ENCODE measurements around the gene SBSN.
"Not testable (repeated sequence)": the region's sequence is repeated elsewhere in the genome, so short reads cannot be mapped to it uniquely, and the experiment has no call there.

Gene SBSN

DNA sequence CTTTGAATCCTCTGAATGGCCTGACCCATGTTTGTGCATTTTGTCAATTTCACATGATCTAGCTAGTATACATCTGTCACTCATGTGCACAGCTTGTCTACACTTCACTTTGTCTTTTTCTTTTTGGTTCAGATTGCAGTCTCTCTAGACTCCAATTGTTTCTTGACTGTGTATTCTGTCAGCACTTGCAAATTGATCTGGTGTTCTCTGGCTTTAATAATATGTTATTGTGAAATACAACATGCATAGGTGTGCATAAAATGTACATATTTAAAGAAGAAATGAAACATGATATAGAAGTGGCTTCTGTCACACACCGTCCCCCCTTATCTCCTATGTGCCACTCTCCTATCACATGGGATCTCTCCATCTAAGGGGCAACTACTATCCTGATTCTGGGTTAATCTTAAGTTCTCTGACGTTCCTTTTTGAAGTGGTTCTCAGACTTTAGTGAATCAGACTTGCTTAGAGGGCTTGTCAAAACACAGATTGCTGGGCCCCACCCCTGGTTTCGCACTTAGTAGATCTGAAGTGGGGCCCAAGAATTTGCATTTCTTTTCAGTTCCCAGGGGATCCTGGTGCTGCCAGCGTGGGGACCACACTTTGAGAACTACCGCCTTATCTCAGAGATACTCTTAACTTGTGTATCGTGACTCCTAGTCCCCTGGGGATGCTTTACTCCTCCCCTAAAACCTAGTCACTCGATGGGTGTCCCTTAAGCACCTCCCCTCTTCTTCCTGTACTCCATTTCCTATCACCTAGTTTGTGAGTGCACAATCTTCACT lies 43.7 kb downstream of the SBSN start:
- Histone ChIP-seq H3K9ac (no peak overlapping the region), H3K27ac (no peak overlapping the region), H3K4me2 (ENCODE audit: low read length) (no peak overlapping the region), H2AFZ (no peak overlapping the region), H3K79me2 (no peaks in the 10 kb centered on the region), H3K36me3 (ENCODE audit: control insufficient read depth, insufficient read depth, low read length) (no peaks in the 10 kb centered on the region), H3K4me1 (peaks cover 2% of the 10 kb centered on the region), H3K27me3 (ENCODE audit: control insufficient read depth, insufficient read depth, low read length) (no peaks in the 10 kb centered on the region), H3K4me3 (ENCODE audit: low read depth, low read length) (no peak overlapping the region), H3K9me3 (ENCODE audit: control insufficient read depth, low read length) (no peaks in the 10 kb centered on the region)
- TF ChIP-seq, protein P1, sequence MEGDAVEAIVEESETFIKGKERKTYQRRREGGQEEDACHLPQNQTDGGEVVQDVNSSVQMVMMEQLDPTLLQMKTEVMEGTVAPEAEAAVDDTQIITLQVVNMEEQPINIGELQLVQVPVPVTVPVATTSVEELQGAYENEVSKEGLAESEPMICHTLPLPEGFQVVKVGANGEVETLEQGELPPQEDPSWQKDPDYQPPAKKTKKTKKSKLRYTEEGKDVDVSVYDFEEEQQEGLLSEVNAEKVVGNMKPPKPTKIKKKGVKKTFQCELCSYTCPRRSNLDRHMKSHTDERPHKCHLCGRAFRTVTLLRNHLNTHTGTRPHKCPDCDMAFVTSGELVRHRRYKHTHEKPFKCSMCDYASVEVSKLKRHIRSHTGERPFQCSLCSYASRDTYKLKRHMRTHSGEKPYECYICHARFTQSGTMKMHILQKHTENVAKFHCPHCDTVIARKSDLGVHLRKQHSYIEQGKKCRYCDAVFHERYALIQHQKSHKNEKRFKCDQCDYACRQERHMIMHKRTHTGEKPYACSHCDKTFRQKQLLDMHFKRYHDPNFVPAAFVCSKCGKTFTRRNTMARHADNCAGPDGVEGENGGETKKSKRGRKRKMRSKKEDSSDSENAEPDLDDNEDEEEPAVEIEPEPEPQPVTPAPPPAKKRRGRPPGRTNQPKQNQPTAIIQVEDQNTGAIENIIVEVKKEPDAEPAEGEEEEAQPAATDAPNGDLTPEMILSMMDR (IDR thresholded peaks at IDR 0.05), result no peak

DNA sequence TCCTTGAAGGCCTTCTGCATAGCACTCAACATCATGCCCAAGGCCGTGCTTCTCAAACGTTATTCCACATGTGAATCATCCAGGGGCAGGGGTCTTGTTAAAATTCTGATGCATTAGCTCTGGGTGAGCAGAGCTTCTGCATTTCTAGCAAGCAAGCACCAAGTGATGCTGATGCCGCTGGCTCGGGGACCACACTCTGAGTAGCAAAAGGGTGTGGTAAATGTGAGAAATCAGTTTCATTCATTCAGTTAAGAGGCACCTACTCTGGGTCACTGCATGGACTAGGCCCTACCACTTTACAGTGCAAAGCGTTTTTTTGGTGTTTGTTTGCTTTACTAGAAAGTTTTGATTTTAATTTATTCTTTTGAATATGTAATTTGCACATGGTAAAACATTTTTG lies 45.0 kb downstream of the SBSN start:
- Histone ChIP-seq H3K4me3 (ENCODE audit: low read depth, low read length) (no peak overlapping the region), H3K4me1 (peaks cover 12% of the 10 kb centered on the region), H3K27me3 (ENCODE audit: control insufficient read depth, insufficient read depth, low read length) (no peaks in the 10 kb centered on the region), H3K4me2 (ENCODE audit: low read length) (no peak overlapping the region), H3K9ac (no peak overlapping the region), H3K27ac (no peak overlapping the region), H3K79me2 (no peaks in the 10 kb centered on the region), H3K36me3 (ENCODE audit: control insufficient read depth, insufficient read depth, low read length) (no peaks in the 10 kb centered on the region), H3K9me3 (ENCODE audit: control insufficient read depth, low read length) (no peaks in the 10 kb centered on the region), H2AFZ (no peak overlapping the region)
- TF ChIP-seq, protein P1 (IDR thresholded peaks at IDR 0.05), result no peak

DNA sequence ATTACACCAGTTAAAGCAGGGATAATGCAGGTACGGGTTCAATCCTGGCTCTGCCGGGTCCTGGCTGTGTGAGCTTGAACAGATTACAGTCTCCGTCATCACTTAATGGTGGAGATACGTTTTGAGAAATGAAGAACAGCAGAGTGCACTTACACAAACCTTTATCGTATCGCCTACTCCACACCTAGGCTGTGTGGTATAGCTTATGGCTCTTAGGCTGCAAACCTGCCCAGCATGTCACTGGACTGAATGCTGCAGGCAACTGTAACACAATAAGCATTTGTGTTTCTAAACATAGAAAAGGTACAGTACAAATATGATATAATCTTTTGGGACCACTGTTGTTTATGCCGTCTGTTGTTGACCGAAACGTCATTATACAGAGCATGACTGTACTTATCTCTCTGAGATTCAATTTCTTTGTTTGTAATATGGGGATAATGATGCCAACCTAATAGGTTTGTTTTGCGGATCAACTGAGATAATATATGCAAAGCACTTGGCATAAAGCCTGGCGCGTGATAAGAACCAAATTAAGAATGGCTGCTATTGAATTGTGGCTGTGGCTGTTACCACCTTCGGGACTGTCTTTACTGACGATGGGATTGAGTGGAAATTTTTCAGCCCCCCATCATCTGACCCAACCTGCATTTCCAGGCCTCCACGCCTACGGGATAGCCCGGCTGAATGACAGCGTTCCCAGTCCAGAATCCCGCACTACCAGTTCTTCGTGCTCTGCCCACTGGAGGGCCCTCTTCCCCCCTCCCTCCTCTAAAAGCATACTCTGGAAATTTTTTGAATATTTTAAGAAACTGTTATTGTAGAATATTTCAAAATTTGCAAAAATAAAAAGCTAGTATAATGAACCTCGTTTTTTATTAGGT lies 49.1 kb downstream of the SBSN start:
- no peaks in the 10 kb centered on the region for H3K27me3 ChIP-seq (ENCODE audit: control insufficient read depth, insufficient read depth, low read length)
- H3K79me2 ChIP-seq, result no peaks in the 10 kb centered on the region
- H3K36me3 ChIP-seq (ENCODE audit: control insufficient read depth, insufficient read depth, low read length), result no peaks in the 10 kb centered on the region
- peak overlapping the region; percentile 25 for H3K4me3 ChIP-seq (ENCODE audit: low read depth, low read length)
- peak overlapping the region; percentile 62 for H2AFZ ChIP-seq
- H3K27ac ChIP-seq, result peak overlapping the region; percentile 69
- H3K4me1 ChIP-seq, result peaks cover 12% of the 10 kb centered on the region
- H3K4me2 ChIP-seq (ENCODE audit: low read length), result peak overlapping the region; percentile 42
- H3K9me3 ChIP-seq (ENCODE audit: control insufficient read depth, low read length), result no peaks in the 10 kb centered on the region
- TF ChIP-seq, protein P1 (IDR thresholded peaks at IDR 0.05), result peak; percentile 45
- H3K9ac ChIP-seq, result no peak overlapping the region

DNA sequence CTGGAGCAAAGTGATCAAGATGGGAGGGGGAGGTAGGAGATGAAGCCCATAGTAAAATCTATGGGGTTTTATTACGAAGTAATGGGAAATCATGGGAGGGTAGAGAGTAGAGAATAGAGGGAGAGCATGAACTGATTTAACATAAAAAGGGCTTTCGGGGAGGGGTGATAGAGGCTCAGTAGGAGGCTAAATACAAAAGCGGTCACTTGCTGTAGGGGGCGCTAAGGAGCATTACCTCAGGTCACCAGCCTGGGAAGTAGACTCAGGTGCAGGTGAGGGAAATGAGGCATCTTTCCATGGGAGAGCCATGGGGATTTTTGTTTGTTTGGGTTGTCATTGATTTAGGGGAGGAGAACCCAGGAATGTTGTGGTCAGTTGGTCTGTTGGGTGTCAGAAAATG lies 52.0 kb downstream of the SBSN start:
- Histone ChIP-seq H3K9me3 (ENCODE audit: control insufficient read depth, low read length) (no peaks in the 10 kb centered on the region), H3K4me1 (peaks cover 12% of the 10 kb centered on the region), H3K36me3 (ENCODE audit: control insufficient read depth, insufficient read depth, low read length) (no peaks in the 10 kb centered on the region), H3K4me3 (ENCODE audit: low read depth, low read length) (no peak overlapping the region), H2AFZ (no peak overlapping the region), H3K27ac (no peak overlapping the region), H3K9ac (no peak overlapping the region), H3K27me3 (ENCODE audit: control insufficient read depth, insufficient read depth, low read length) (no peaks in the 10 kb centered on the region), H3K79me2 (no peaks in the 10 kb centered on the region), H3K4me2 (ENCODE audit: low read length) (no peak overlapping the region)
- TF ChIP-seq, protein P1 (IDR thresholded peaks at IDR 0.05), result no peak

DNA sequence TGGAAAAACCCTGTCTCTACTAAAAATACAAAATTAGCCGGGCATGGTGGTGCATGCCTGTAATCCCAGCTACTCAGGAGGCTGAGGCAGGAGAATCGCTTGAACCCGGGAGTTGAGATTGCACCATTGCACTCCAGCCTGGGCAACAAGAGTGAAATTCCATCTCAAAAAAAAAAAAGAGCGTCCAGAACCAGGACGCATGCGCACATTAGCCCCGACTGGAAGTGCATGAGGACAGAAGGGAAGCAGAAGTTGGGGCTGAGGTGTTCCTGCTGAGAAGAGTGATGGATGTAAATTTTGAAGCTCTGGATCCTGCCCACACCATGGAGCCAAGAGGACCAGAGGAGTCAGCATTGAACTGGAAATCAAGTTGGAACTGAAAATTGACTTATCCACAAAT lies 53.5 kb downstream of the SBSN start:
- H3K79me2 ChIP-seq; H3K4me3 ChIP-seq (ENCODE audit: low read depth, low read length); H2AFZ ChIP-seq; H3K27me3 ChIP-seq (ENCODE audit: control insufficient read depth, insufficient read depth, low read length); H3K9me3 ChIP-seq (ENCODE audit: control insufficient read depth, low read length); H3K4me2 ChIP-seq (ENCODE audit: low read length); H3K36me3 ChIP-seq (ENCODE audit: control insufficient read depth, insufficient read depth, low read length); H3K4me1 ChIP-seq; H3K9ac ChIP-seq; H3K27ac ChIP-seq: not testable (repeated sequence)

All from parathyroid adenoma (tissue), 2 donors.